Sigmoid colon (tissue), 4 donors: Measurements from ENCODE around the gene FMNL2.

Source experiments
- POLR2AphosphoS5 ChIP-seq, 4 donors: sonication (generic); formaldehyde crosslinking; IDR thresholded peaks; one replicate each; pipeline ENCODE4 v1.6.1; 2017; ENCODE audit warnings: antibody characterized with exemption in 4 of 4
- TF ChIP-seq, protein P1 (sequence below), 4 experiments: fragments of 450-650 bp in 3 of 4; fragments of 200-600 bp in 1 of 4; IDR thresholded peaks; one replicate each; pipeline ENCODE4 v1.5.1; 2016 to 2019; ENCODE audit warnings: antibody characterized with exemption in 4 of 4, mild to moderate bottlenecking in 3 of 4, moderate library complexity in 2 of 4

GRCh38 chr2:152552888-152553287, 217.9 kb downstream of the FMNL2 start:
- no peak for TF ChIP-seq POLR2AphosphoS5 (IDR thresholded peaks at IDR 0.05)
- TF ChIP-seq, protein P1, sequence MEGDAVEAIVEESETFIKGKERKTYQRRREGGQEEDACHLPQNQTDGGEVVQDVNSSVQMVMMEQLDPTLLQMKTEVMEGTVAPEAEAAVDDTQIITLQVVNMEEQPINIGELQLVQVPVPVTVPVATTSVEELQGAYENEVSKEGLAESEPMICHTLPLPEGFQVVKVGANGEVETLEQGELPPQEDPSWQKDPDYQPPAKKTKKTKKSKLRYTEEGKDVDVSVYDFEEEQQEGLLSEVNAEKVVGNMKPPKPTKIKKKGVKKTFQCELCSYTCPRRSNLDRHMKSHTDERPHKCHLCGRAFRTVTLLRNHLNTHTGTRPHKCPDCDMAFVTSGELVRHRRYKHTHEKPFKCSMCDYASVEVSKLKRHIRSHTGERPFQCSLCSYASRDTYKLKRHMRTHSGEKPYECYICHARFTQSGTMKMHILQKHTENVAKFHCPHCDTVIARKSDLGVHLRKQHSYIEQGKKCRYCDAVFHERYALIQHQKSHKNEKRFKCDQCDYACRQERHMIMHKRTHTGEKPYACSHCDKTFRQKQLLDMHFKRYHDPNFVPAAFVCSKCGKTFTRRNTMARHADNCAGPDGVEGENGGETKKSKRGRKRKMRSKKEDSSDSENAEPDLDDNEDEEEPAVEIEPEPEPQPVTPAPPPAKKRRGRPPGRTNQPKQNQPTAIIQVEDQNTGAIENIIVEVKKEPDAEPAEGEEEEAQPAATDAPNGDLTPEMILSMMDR (IDR thresholded peaks at IDR 0.05): no peak
